ENCODE measurements around the gene FAM171A2. TPM values are rescaled to one million over a fixed set of nuclear protein-coding genes. Genes with fewer than 3 reads are reported as not detected.
"Not testable (repeated sequence)": the region's sequence is repeated elsewhere in the genome, so short reads cannot be mapped to it uniquely, and the experiment has no call there.

FAM171A2 gene
- polyA plus RNA-seq, 3 donors: not detected

DNA sequence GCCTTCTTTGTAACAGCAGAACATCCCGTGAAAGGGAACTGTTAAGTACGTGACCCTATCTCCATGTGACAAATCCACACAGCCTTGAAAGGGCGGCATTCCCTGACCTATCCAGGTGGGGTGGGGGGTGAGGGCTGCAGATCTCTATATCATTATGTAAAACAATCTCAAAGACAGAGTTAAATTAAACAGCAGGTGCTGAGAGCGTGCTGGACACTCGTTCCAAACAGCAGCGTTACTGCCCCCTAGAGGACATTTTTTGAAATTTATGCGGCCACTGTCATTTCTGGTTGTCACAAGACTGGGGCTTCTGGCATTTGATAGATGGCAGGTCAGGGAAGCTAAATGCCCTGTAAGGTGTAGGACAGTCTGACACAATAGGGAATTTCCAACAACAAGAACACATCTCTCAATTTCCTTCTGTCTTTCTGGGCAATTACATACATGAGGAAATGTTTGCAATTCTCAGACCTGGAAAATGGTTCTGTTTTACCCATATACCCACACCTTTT, 32.3 kb downstream of the FAM171A2 start:
- intact Hi-C loops (cut with micrococcal nuclease): no loop called here
- Mint-ChIP-seq H3K27ac (peak overlapping the region; percentile 83 to 95 (median 89)), H3K4me1 (peaks cover 65% of the 10 kb centered on the region), H3K9me3 (peaks cover 0 to 4% (median 0%) of the 10 kb centered on the region in 7 donors), H3K4me3 (peak overlapping the region in 1 of 2 donors; percentile 69), H3K36me3 (no peaks in the 10 kb centered on the region), H3K27me3 (ENCODE audit: low read depth in 3 of 3) (no peaks in the 10 kb centered on the region)
- H3K9ac ChIP-seq (ENCODE audit: insufficient read depth, low read length, poor library complexity, severe bottlenecking): no peak overlapping the region
- H3K4me1 ChIP-seq (ENCODE audit: control insufficient read depth in 1 of 2, insufficient read depth in 2 of 2, low read length in 2 of 2): peaks cover 61 to 68% of the 10 kb centered on the region in 2 donors
- no peaks in the 10 kb centered on the region for H3K9me3 ChIP-seq (replicated peaks in 1 of 2; ENCODE audit: control insufficient read depth in 1 of 2, insufficient read depth in 1 of 2, low read length in 2 of 2)
- H3K4me3 ChIP-seq (replicated peaks in 1 of 3; ENCODE audit: low read depth in 2 of 3, low read length in 3 of 3): peak overlapping the region in 1 of 3 experiments; percentile 12
- H3K27me3 ChIP-seq (ENCODE audit: control insufficient read depth in 2 of 2, insufficient read depth in 2 of 2, low read length in 2 of 2): no peaks in the 10 kb centered on the region
- no peaks in the 10 kb centered on the region for H4K20me1 ChIP-seq (ENCODE audit: insufficient read depth, low read length)
- TF ChIP-seq, protein P1, sequence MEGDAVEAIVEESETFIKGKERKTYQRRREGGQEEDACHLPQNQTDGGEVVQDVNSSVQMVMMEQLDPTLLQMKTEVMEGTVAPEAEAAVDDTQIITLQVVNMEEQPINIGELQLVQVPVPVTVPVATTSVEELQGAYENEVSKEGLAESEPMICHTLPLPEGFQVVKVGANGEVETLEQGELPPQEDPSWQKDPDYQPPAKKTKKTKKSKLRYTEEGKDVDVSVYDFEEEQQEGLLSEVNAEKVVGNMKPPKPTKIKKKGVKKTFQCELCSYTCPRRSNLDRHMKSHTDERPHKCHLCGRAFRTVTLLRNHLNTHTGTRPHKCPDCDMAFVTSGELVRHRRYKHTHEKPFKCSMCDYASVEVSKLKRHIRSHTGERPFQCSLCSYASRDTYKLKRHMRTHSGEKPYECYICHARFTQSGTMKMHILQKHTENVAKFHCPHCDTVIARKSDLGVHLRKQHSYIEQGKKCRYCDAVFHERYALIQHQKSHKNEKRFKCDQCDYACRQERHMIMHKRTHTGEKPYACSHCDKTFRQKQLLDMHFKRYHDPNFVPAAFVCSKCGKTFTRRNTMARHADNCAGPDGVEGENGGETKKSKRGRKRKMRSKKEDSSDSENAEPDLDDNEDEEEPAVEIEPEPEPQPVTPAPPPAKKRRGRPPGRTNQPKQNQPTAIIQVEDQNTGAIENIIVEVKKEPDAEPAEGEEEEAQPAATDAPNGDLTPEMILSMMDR (IDR thresholded peaks at IDR 0.05): peak; percentile 85
- peak overlapping the region in 1 of 2 donors; percentile 86 for H3K27ac ChIP-seq (ENCODE audit: low read depth in 1 of 2, low read length in 2 of 2)
- DNase-seq: peak; percentile 82 to 93 (median 91)
- H3K4me2 ChIP-seq (replicated peaks; ENCODE audit: extremely low read depth, low read length, poor library complexity, severe bottlenecking): peak overlapping the region; percentile 44
- H3K79me2 ChIP-seq (ENCODE audit: insufficient read depth, low read length): peaks cover 3% of the 10 kb centered on the region
- H2AFZ ChIP-seq (ENCODE audit: insufficient read depth, low read depth, low read length, poor library complexity, severe bottlenecking): no peak overlapping the region
- 0% methylated on average over 1 of the region's 7 CpGs for WGBS (ENCODE audit: insufficient coverage)
- H3K36me3 ChIP-seq (replicated peaks in 1 of 2; ENCODE audit: control insufficient read depth in 1 of 2, insufficient read depth in 2 of 2, low read length in 2 of 2): no peaks in the 10 kb centered on the region

DNA sequence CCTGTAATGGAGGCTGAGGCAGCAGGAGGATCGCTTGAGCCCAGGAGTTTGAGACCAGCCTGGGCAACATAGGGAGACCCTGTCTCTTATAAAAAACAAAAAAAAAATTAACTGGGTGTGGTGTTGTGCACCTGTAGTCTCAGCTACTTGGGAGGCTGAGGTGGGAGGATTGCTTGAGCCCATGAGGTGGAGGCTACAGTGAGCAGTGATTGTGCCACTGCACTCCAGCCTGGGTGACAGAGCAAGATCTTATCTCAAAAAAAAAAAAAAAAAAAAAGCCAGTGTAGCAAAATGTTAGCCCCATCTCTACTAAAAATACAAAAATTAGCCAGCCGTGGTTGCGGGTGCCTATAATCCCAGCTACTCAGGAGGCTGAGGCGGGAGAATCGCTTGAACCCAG, 33.4 kb downstream of the FAM171A2 start:
- WGBS (ENCODE audit: insufficient coverage): no CpG with 5 or more reads among the region's 5 CpGs
- DNase-seq; H3K9ac ChIP-seq (ENCODE audit: insufficient read depth, low read length, poor library complexity, severe bottlenecking); H3K4me2 ChIP-seq (replicated peaks; ENCODE audit: extremely low read depth, low read length, poor library complexity, severe bottlenecking); intact Hi-C loops (cut with micrococcal nuclease); H3K36me3 ChIP-seq (replicated peaks in 1 of 2; ENCODE audit: control insufficient read depth in 1 of 2, insufficient read depth in 2 of 2, low read length in 2 of 2); H4K20me1 ChIP-seq (ENCODE audit: insufficient read depth, low read length); H3K79me2 ChIP-seq (ENCODE audit: insufficient read depth, low read length); H3K9me3 Mint-ChIP-seq; H3K27me3 ChIP-seq (ENCODE audit: control insufficient read depth in 2 of 2, insufficient read depth in 2 of 2, low read length in 2 of 2); H2AFZ ChIP-seq (ENCODE audit: insufficient read depth, low read depth, low read length, poor library complexity, severe bottlenecking); H3K4me3 ChIP-seq (replicated peaks in 1 of 3; ENCODE audit: low read depth in 2 of 3, low read length in 3 of 3); H3K27ac ChIP-seq (ENCODE audit: low read depth in 1 of 2, low read length in 2 of 2); H3K36me3 Mint-ChIP-seq; H3K27me3 Mint-ChIP-seq (ENCODE audit: low read depth in 3 of 3); H3K9me3 ChIP-seq (replicated peaks in 1 of 2; ENCODE audit: control insufficient read depth in 1 of 2, insufficient read depth in 1 of 2, low read length in 2 of 2); H3K27ac Mint-ChIP-seq; H3K4me3 Mint-ChIP-seq: not testable (repeated sequence)
- H3K4me1 Mint-ChIP-seq: peaks cover 64% of the 10 kb centered on the region
- H3K4me1 ChIP-seq (ENCODE audit: control insufficient read depth in 1 of 2, insufficient read depth in 2 of 2, low read length in 2 of 2): peaks cover 61 to 68% of the 10 kb centered on the region in 2 donors

DNA sequence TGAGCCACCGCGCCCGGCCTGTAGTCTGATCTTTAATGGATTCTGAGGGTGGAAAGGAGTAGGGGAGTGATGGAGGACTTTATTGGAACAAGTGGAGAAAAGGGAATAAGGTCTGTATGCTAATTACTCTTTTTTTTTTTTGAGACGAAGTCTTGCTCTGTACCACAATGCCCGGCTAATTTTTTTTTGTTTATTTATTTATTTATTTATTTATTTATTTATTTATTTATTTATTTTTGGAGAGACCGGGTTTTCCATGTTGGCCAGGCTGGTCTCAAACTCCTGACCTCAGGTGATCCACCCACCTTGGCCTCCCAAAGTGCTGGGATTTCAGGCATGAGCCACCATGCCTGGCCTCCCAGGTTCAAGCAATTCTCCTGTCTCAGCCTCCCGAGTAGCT, 34.1 kb downstream of the FAM171A2 start:
- intact Hi-C loops (cut with micrococcal nuclease): loop anchor here in 1 of 2 donors (10.0 kb wide), 1 partner anchor 205 kb away; the partner anchor contains the start of gene HDAC5
- H2AFZ ChIP-seq (ENCODE audit: insufficient read depth, low read depth, low read length, poor library complexity, severe bottlenecking); H3K27me3 ChIP-seq (ENCODE audit: control insufficient read depth in 2 of 2, insufficient read depth in 2 of 2, low read length in 2 of 2); H3K4me3 Mint-ChIP-seq; H3K4me3 ChIP-seq (replicated peaks in 1 of 3; ENCODE audit: low read depth in 2 of 3, low read length in 3 of 3); H3K36me3 ChIP-seq (replicated peaks in 1 of 2; ENCODE audit: control insufficient read depth in 1 of 2, insufficient read depth in 2 of 2, low read length in 2 of 2); H3K27me3 Mint-ChIP-seq (ENCODE audit: low read depth in 3 of 3); DNase-seq; H3K36me3 Mint-ChIP-seq; H3K9ac ChIP-seq (ENCODE audit: insufficient read depth, low read length, poor library complexity, severe bottlenecking); H3K79me2 ChIP-seq (ENCODE audit: insufficient read depth, low read length); H3K27ac Mint-ChIP-seq; H3K9me3 Mint-ChIP-seq; H4K20me1 ChIP-seq (ENCODE audit: insufficient read depth, low read length); H3K27ac ChIP-seq (ENCODE audit: low read depth in 1 of 2, low read length in 2 of 2); H3K4me2 ChIP-seq (replicated peaks; ENCODE audit: extremely low read depth, low read length, poor library complexity, severe bottlenecking); H3K9me3 ChIP-seq (replicated peaks in 1 of 2; ENCODE audit: control insufficient read depth in 1 of 2, insufficient read depth in 1 of 2, low read length in 2 of 2): not testable (repeated sequence)
- peaks cover 58 to 66% of the 10 kb centered on the region in 2 donors for H3K4me1 ChIP-seq (ENCODE audit: control insufficient read depth in 1 of 2, insufficient read depth in 2 of 2, low read length in 2 of 2)
- WGBS (ENCODE audit: insufficient coverage): 100% methylated on average over 4 of the region's 7 CpGs
- peaks cover 59% of the 10 kb centered on the region for H3K4me1 Mint-ChIP-seq

Data from CD14-positive monocyte (primary cell).